ENCODE data around the gene ASTN2. TPM values are rescaled to one million over a fixed set of nuclear protein-coding genes. Genes with fewer than 3 reads are reported as not detected.

Gene ASTN2
- total RNA-seq, 5 donors from 2014 or later (not counting 1 experiment from before 2014, with no cell fraction given), result 3.7 to 4.8 (median 4.4) TPM

- peaks cover 4 to 30% of the 10 kb centered on the region in 2 experiments for H3K4me1 ChIP-seq (ENCODE audit: control insufficient read depth in 1 of 2, extremely low read depth in 1 of 2, insufficient read depth in 2 of 2, low read length in 2 of 2)
- ChIA-PET POLR2A (no interaction called here), CTCF (interaction anchor here in 1 of 2 donors (0.7 kb wide), 1 partner anchor 1068 kb away, joined by 4 read pairs; no protein-coding TSS in a partner anchor)
- H3K27ac Mint-ChIP-seq, result no peak overlapping the region
- H3K4me3 Mint-ChIP-seq, result peak overlapping the region; percentile 35 to 94 (median 90)
- peaks cover 74 to 85% (median 81%) of the 10 kb centered on the region in 3 donors for H3K4me1 Mint-ChIP-seq
- no peaks in the 10 kb centered on the region for H3K9me3 ChIP-seq
- H3K27me3 Mint-ChIP-seq, result no peaks in the 10 kb centered on the region
- DNase-seq, result no peak
- H3K9me3 Mint-ChIP-seq, result no peaks in the 10 kb centered on the region
- no peaks in the 10 kb centered on the region for H3K36me3 ChIP-seq (ENCODE audit: control insufficient read depth in 2 of 2, extremely low read depth in 1 of 2, insufficient read depth in 1 of 2, low read length in 1 of 2)
- H3K4me3 ChIP-seq (ENCODE audit: control insufficient read depth in 1 of 2, extremely low read depth in 1 of 2, low read length in 1 of 2), result no peak overlapping the region
- no CpG with 5 or more reads among the region's 3 CpGs for WGBS (ENCODE audit: insufficient coverage)
- H3K27ac ChIP-seq (ENCODE audit: low read length), result no peak overlapping the region
- H3K36me3 Mint-ChIP-seq, result peaks cover 3% of the 10 kb centered on the region
- ATAC-seq (replicated peaks in 1 of 4), result no peak
- no peaks in the 10 kb centered on the region for H3K27me3 ChIP-seq (replicated peaks in 1 of 2; ENCODE audit: control insufficient read depth in 2 of 2, extremely low read depth in 1 of 2, insufficient read depth in 2 of 2, low read length in 1 of 2)
These were observed 725.3 kb downstream of the ASTN2 start for GRCh38 chr9:116689486-116690032.

DNA sequence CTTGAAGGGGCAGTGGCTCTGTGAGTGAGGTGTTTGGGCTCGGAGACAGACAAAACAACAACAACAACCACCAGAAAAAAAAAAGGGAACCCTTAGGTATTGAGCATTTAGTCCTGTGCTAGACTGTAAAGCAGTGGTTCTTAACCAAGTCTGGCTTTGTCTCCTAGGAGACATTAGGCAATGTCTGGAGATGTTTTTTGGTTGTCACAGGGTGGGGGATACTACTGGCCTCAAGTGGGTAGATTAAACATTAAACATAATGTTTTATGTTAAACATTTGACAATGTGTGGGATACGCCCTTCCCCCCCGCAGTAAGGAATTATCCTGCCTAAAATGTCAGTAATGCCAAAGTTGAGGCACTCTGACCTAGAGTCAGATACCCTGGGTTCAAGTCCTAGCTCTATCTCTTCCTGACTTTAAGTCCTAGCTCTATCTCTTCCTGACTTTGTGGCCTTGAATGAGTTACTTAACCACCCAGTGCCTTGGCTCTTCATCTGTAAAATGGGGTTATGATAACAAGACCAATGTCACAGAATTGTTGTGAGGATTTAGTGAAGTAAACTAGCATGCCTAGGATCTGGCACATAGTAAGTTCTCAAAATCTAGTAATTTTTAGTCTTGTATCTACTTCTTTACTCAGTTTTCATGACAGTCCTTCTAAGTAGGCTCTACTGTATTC is 725.9 kb downstream of the ASTN2 start:
- H3K4me1 Mint-ChIP-seq, result peaks cover 74 to 83% (median 78%) of the 10 kb centered on the region in 3 donors
- no peak for ATAC-seq (replicated peaks in 1 of 4)
- no peak for DNase-seq
- no peaks in the 10 kb centered on the region for H3K27me3 Mint-ChIP-seq
- no peak overlapping the region for H3K27ac ChIP-seq (ENCODE audit: low read length)
- no peaks in the 10 kb centered on the region for H3K27me3 ChIP-seq (replicated peaks in 1 of 2; ENCODE audit: control insufficient read depth in 2 of 2, extremely low read depth in 1 of 2, insufficient read depth in 2 of 2, low read length in 1 of 2)
- H3K9me3 Mint-ChIP-seq, result no peaks in the 10 kb centered on the region
- WGBS (ENCODE audit: insufficient coverage), result 100% methylated on average over 2 of the region's 3 CpGs
- peak overlapping the region in 1 of 2 donors; percentile 46 for H3K27ac Mint-ChIP-seq
- H3K36me3 ChIP-seq (ENCODE audit: control insufficient read depth in 2 of 2, extremely low read depth in 1 of 2, insufficient read depth in 1 of 2, low read length in 1 of 2), result no peaks in the 10 kb centered on the region
- peak overlapping the region; percentile 90 to 95 (median 94) for H3K4me3 Mint-ChIP-seq
- H3K4me1 ChIP-seq (ENCODE audit: control insufficient read depth in 1 of 2, extremely low read depth in 1 of 2, insufficient read depth in 2 of 2, low read length in 2 of 2), result peaks cover 4 to 30% of the 10 kb centered on the region in 2 experiments
- H3K36me3 Mint-ChIP-seq, result peaks cover 2% of the 10 kb centered on the region
- H3K9me3 ChIP-seq, result no peaks in the 10 kb centered on the region
- ChIA-PET POLR2A (no interaction called here), CTCF (interaction anchor here in 1 of 2 donors (1.1 kb wide), 1 partner anchor 24 kb away, joined by 3 read pairs; no protein-coding TSS in a partner anchor)
- H3K4me3 ChIP-seq (ENCODE audit: control insufficient read depth in 1 of 2, extremely low read depth in 1 of 2, low read length in 1 of 2), result no peak overlapping the region

DNA sequence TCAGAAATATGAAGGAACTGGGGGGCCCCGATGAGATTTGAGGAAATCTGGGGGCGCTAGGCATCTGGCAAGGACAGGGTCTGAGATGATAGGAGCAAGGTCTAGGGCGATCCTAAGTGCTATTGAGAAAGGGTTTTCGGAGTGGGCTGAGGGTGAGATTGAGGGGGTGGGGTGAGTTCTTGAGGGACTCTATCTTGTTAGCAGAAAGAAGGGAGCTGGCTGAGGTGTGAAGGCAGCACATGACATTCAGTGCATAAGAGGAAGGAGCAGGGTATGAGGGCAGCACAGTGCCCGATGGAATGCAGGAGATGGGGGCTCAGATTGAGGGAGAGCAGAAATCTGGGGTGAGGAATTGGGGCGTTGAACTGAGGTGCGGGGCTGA is 727.1 kb downstream of the ASTN2 start:
- H3K4me1 ChIP-seq (ENCODE audit: control insufficient read depth in 1 of 2, extremely low read depth in 1 of 2, insufficient read depth in 2 of 2, low read length in 2 of 2), result peaks cover 4 to 30% of the 10 kb centered on the region in 2 experiments
- CTCF ChIA-PET, result interaction anchor here in 1 of 2 donors (1.0 kb wide), 2 partner anchors 11 kb away, joined by 3 read pairs; no protein-coding TSS in a partner anchor

GRCh38 chr9:116687074-116687753 is 727.6 kb downstream of the ASTN2 start, which contains the start of gene TRIM32:
Gene TRIM32, plus strand, starts transcription at chr9:116687305. Its CDS starts 10,438 bp downstream, at chr9:116697743.
- peak within 1 kb of the TSS; percentile 90 to 92 for H3K27ac Mint-ChIP-seq
- peaks cover 4 to 30% of the 10 kb centered on the region in 2 experiments for H3K4me1 ChIP-seq (ENCODE audit: control insufficient read depth in 1 of 2, extremely low read depth in 1 of 2, insufficient read depth in 2 of 2, low read length in 2 of 2)
- ChIA-PET POLR2A (interaction anchor here in 1 of 2 donors (0.6 kb wide), 1 partner anchor 14 kb away, joined by 6 read pairs; no protein-coding TSS in a partner anchor), CTCF (interaction anchor here in 1 of 2 donors (0.6 to 1.0 kb wide), 3 partner anchors 10 to 369 kb away, joined by 3 to 8 read pairs (median 3); no protein-coding TSS in a partner anchor)
- H3K4me1 Mint-ChIP-seq, result peaks cover 60 to 66% (median 64%) of the 10 kb centered on the region in 3 donors
- H3K27me3 ChIP-seq (replicated peaks in 1 of 2; ENCODE audit: control insufficient read depth in 2 of 2, extremely low read depth in 1 of 2, insufficient read depth in 2 of 2, low read length in 1 of 2), result no peaks in the 10 kb centered on the region
- H3K36me3 ChIP-seq (ENCODE audit: control insufficient read depth in 2 of 2, extremely low read depth in 1 of 2, insufficient read depth in 1 of 2, low read length in 1 of 2), result no peaks in the 10 kb centered on the region
- H3K27ac ChIP-seq (ENCODE audit: low read length), result peak within 1 kb of the TSS; percentile 51
- ATAC-seq (replicated peaks in 1 of 4), result peak; percentile 97 to 98 (median 98)
- WGBS (ENCODE audit: insufficient coverage), result under 1% methylated on average over 37 of the region's 54 CpGs
- no peaks in the 10 kb centered on the region for H3K9me3 Mint-ChIP-seq
- no peaks in the 10 kb centered on the region for H3K9me3 ChIP-seq
- peak; percentile 78 to 96 (median 91) for DNase-seq
- H3K4me3 ChIP-seq (ENCODE audit: control insufficient read depth in 1 of 2, extremely low read depth in 1 of 2, low read length in 1 of 2), result peak within 1 kb of the TSS; percentile 75 to 77
- no peaks in the 10 kb centered on the region for H3K36me3 Mint-ChIP-seq
- H3K4me3 Mint-ChIP-seq, result peak within 1 kb of the TSS; percentile 90 to 95 (median 94)
- no peaks in the 10 kb centered on the region for H3K27me3 Mint-ChIP-seq

More for the DNA sequence above, 727.1 kb downstream of the ASTN2 start:
- ATAC-seq (replicated peaks in 1 of 4) (peak in 1 of 4 experiments; percentile 2), DNase-seq (peak in 1 of 35 experiments; percentile 5)
- H3K27ac Mint-ChIP-seq, result peak overlapping the region; percentile 60 to 92
- Histone ChIP-seq H3K27me3 (replicated peaks in 1 of 2; ENCODE audit: control insufficient read depth in 2 of 2, extremely low read depth in 1 of 2, insufficient read depth in 2 of 2, low read length in 1 of 2) (no peaks in the 10 kb centered on the region), H3K27ac (ENCODE audit: low read length) (no peak overlapping the region), H3K9me3 (no peaks in the 10 kb centered on the region), H3K4me3 (ENCODE audit: control insufficient read depth in 1 of 2, extremely low read depth in 1 of 2, low read length in 1 of 2) (peak overlapping the region; percentile 75 to 77), H3K36me3 (ENCODE audit: control insufficient read depth in 2 of 2, extremely low read depth in 1 of 2, insufficient read depth in 1 of 2, low read length in 1 of 2) (no peaks in the 10 kb centered on the region)
- 32% methylated on average over 7 of the region's 7 CpGs for WGBS (ENCODE audit: insufficient coverage)
- H3K4me1 Mint-ChIP-seq, result peaks cover 65 to 71% (median 69%) of the 10 kb centered on the region in 3 donors
- H3K9me3 Mint-ChIP-seq, result no peaks in the 10 kb centered on the region
- no peaks in the 10 kb centered on the region for H3K27me3 Mint-ChIP-seq
- POLR2A ChIA-PET, result no interaction called here
- H3K4me3 Mint-ChIP-seq, result peak overlapping the region; percentile 90 to 95 (median 94)
- no peaks in the 10 kb centered on the region for H3K36me3 Mint-ChIP-seq

DNA sequence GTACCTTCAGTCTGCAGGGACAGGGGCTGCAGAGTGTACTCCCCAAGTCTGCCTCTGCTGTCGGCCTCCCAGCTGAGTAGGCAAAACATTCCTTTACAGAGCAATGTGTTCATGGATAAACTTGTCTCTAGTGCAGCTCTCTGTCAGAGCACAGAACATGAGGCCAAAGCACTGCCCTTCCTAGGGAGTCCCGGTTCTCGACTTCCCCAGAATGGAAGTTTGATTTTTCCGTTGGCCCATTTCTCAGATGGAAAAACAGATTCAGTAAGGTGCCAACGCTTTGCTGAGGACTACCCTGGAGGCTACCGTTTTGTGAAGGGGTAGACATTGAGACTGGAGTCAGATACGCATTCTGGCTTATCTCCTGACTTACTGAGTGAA is 728.2 kb downstream of the ASTN2 start:
- WGBS (ENCODE audit: insufficient coverage), result 21% methylated on average over 7 of the region's 7 CpGs
- DNase-seq, result peak in 2 of 35 experiments; percentile 0 to 3
- ChIA-PET POLR2A (interaction anchor here in 1 of 2 donors (0.6 kb wide), 1 partner anchor 14 kb away, joined by 6 read pairs; no protein-coding TSS in a partner anchor), CTCF (interaction anchor here in 1 of 2 donors (0.6 to 1.0 kb wide), 4 partner anchors 10 to 370 kb away, joined by 3 to 8 read pairs (median 3); no protein-coding TSS in a partner anchor)
- Histone ChIP-seq H3K27ac (ENCODE audit: low read length) (peak overlapping the region; percentile 51), H3K4me3 (ENCODE audit: control insufficient read depth in 1 of 2, extremely low read depth in 1 of 2, low read length in 1 of 2) (peak overlapping the region; percentile 63 to 77), H3K36me3 (ENCODE audit: control insufficient read depth in 2 of 2, extremely low read depth in 1 of 2, insufficient read depth in 1 of 2, low read length in 1 of 2) (no peaks in the 10 kb centered on the region), H3K9me3 (no peaks in the 10 kb centered on the region), H3K4me1 (ENCODE audit: control insufficient read depth in 1 of 2, extremely low read depth in 1 of 2, insufficient read depth in 2 of 2, low read length in 2 of 2) (peaks cover 4 to 30% of the 10 kb centered on the region in 2 experiments), H3K27me3 (replicated peaks in 1 of 2; ENCODE audit: control insufficient read depth in 2 of 2, extremely low read depth in 1 of 2, insufficient read depth in 2 of 2, low read length in 1 of 2) (no peaks in the 10 kb centered on the region)
- peaks cover 55 to 62% (median 60%) of the 10 kb centered on the region in 3 donors for H3K4me1 Mint-ChIP-seq
- H3K4me3 Mint-ChIP-seq, result peak overlapping the region; percentile 90 to 95 (median 94)
- peak; percentile 35 to 50 (median 44) for ATAC-seq (replicated peaks in 1 of 4)
- no peaks in the 10 kb centered on the region for H3K9me3 Mint-ChIP-seq
- H3K27me3 Mint-ChIP-seq, result no peaks in the 10 kb centered on the region
- peak overlapping the region; percentile 90 to 92 for H3K27ac Mint-ChIP-seq
- no peaks in the 10 kb centered on the region for H3K36me3 Mint-ChIP-seq

- Histone ChIP-seq H3K36me3 (ENCODE audit: control insufficient read depth in 2 of 2, extremely low read depth in 1 of 2, insufficient read depth in 1 of 2, low read length in 1 of 2) (no peaks in the 10 kb centered on the region), H3K27ac (ENCODE audit: low read length) (no peak overlapping the region), H3K27me3 (replicated peaks in 1 of 2; ENCODE audit: control insufficient read depth in 2 of 2, extremely low read depth in 1 of 2, insufficient read depth in 2 of 2, low read length in 1 of 2) (no peaks in the 10 kb centered on the region), H3K4me1 (ENCODE audit: control insufficient read depth in 1 of 2, extremely low read depth in 1 of 2, insufficient read depth in 2 of 2, low read length in 2 of 2) (peaks cover 4 to 30% of the 10 kb centered on the region in 2 experiments), H3K4me3 (ENCODE audit: control insufficient read depth in 1 of 2, extremely low read depth in 1 of 2, low read length in 1 of 2) (peak overlapping the region in 1 of 2 donors; percentile 77), H3K9me3 (no peaks in the 10 kb centered on the region)
- peak in 1 of 35 experiments; percentile 11 for DNase-seq
- H3K9me3 Mint-ChIP-seq, result no peaks in the 10 kb centered on the region
- ChIA-PET CTCF (interaction anchor here in 1 of 2 donors (0.7 kb wide), 1 partner anchor 88 kb away, joined by 3 read pairs; no protein-coding TSS in a partner anchor), POLR2A (no interaction called here)
- peak overlapping the region; percentile 90 to 95 (median 94) for H3K4me3 Mint-ChIP-seq
- no peaks in the 10 kb centered on the region for H3K36me3 Mint-ChIP-seq
- H3K4me1 Mint-ChIP-seq, result peaks cover 51 to 57% (median 54%) of the 10 kb centered on the region in 3 donors
- H3K27ac Mint-ChIP-seq, result peak overlapping the region; percentile 90 to 92
- ATAC-seq (replicated peaks in 1 of 4), result no peak
- no peaks in the 10 kb centered on the region for H3K27me3 Mint-ChIP-seq
These were observed 728.7 kb downstream of the ASTN2 start for GRCh38 chr9:116686135-116686534.
